ENCODE results near the gene SLC39A13. TPM values are rescaled to one million over a fixed set of nuclear protein-coding genes. Genes with fewer than 3 reads are reported as not detected.

Gene SLC39A13
- total RNA-seq, 1 donor from 2014 or later, result 16.7 TPM

DNA sequence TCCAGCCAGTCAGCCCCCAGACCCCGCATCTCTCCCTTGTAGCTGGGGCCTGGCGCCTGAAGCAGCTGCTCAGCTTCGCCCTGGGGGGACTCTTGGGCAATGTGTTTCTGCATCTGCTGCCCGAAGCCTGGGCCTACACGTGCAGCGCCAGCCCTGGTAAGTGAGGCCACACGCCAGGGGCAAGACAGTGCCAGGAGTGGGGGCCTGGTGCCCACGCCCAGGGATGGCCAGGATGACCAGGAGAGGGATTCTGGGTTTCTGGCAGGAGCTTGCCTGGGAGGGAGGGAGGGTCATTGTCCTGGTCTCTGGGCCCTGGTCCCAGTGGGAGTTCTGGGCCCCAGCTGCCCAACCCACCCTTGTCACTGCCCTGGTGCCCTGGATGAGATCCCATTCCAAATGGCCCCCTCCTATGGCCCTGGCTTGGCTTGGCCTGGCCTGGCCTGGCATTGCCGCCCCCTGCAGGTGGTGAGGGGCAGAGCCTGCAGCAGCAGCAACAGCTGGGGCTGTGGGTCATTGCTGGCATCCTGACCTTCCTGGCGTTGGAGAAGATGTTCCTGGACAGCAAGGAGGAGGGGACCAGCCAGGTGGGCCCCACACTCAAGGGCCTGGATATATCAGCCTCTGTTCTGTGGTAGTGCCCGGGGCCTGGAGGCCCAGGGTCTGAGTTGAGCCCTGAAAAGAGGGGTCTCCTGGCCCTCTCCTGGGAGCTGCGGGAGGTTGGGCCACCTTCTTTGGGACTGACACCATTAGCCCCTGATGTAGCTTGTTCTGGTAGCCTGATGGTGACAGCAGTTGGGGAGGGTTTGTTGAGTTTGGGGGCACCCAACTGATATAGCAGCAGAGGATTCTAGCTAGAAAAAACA, 3.7 kb downstream of the SLC39A13 start:
- H3K4me3 ChIP-seq (ENCODE audit: low read length in 3 of 3), result no peak overlapping the region
- H3K27ac ChIP-seq (ENCODE audit: low read depth, low read length), result no peak overlapping the region
- no peak overlapping the region for H3K9ac ChIP-seq (ENCODE audit: low read depth in 1 of 3, low read length in 3 of 3)
- H3K36me3 ChIP-seq (ENCODE audit: control insufficient read depth in 3 of 3, insufficient read depth in 3 of 3, low read length in 3 of 3), result peaks cover 21 to 33% (median 24%) of the 10 kb centered on the region in 3 donors
- no peaks in the 10 kb centered on the region for H3K9me3 ChIP-seq (ENCODE audit: control insufficient read depth in 3 of 3, low read length in 3 of 3)
- H3K27me3 ChIP-seq (ENCODE audit: control insufficient read depth in 3 of 3, insufficient read depth in 3 of 3, low read length in 3 of 3), result no peaks in the 10 kb centered on the region
- peaks cover 49 to 67% (median 61%) of the 10 kb centered on the region in 3 donors for H3K4me1 ChIP-seq (ENCODE audit: control insufficient read depth in 3 of 3, insufficient read depth in 3 of 3, low read length in 3 of 3)

DNA sequence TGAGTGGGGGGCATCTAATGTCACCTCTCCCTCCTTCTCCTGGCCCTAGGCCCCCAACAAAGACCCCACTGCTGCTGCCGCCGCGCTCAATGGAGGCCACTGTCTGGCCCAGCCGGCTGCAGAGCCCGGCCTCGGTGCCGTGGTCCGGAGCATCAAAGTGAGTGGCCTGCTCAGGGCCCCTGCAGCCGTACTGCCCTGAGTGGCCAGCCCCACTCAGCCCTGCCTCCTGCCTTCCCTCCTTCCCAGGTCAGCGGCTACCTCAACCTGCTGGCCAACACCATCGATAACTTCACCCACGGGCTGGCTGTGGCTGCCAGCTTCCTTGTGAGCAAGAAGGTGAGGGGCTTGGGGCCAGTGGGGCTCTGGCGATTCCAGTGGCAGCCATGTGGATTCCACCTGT, 5.0 kb downstream of the SLC39A13 start:
- Histone ChIP-seq H3K4me3 (ENCODE audit: low read length in 3 of 3) (no peak overlapping the region), H3K27ac (ENCODE audit: low read depth, low read length) (peak overlapping the region; percentile 19), H3K9ac (ENCODE audit: low read depth in 1 of 3, low read length in 3 of 3) (peak overlapping the region in 1 of 3 donors; percentile 60), H3K36me3 (ENCODE audit: control insufficient read depth in 3 of 3, insufficient read depth in 3 of 3, low read length in 3 of 3) (peaks cover 29 to 41% (median 35%) of the 10 kb centered on the region in 3 donors), H3K27me3 (ENCODE audit: control insufficient read depth in 3 of 3, insufficient read depth in 3 of 3, low read length in 3 of 3) (no peaks in the 10 kb centered on the region), H3K4me1 (ENCODE audit: control insufficient read depth in 3 of 3, insufficient read depth in 3 of 3, low read length in 3 of 3) (peaks cover 41 to 61% (median 60%) of the 10 kb centered on the region in 3 donors), H3K9me3 (ENCODE audit: control insufficient read depth in 3 of 3, low read length in 3 of 3) (no peaks in the 10 kb centered on the region)

DNA sequence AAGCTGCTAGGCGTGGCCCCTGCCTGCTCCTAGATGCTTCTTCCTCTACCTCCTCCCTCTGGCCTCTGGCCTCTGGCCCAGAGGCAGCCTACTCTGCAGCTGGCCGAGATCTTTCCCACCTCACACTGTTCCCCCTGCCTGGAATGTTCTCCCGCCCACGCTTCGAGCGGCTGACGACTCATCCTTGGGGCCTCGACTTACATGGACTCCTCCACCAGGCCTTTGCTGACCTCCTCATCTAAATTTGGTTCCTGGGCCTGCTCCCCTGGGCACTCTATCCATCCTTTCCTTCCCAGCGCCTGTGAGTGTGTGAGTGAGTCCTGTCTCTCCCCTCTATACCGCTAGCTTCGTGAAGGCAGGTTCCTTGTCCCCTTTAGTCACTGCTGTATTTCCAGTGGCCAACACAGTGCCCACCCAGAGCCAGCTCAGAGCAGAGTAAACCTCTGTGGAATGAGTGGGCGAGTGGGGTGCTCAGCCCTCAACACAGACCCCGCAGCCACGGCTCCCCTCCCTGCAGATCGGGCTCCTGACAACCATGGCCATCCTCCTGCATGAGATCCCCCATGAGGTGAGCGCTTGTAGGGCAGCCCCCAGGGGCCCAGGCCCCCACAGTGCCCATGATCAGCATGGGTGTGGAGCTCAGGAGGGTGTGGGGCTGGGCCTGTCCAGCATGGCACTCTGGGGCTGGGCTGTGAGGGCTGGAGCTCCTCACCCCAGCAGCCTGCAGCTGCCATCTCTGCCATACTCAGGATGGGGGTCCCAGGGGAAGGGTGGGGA, 5.7 kb downstream of the SLC39A13 start:
- H3K9ac ChIP-seq (ENCODE audit: low read depth in 1 of 3, low read length in 3 of 3), result peak overlapping the region in 1 of 3 donors; percentile 60
- H3K4me3 ChIP-seq (ENCODE audit: low read length in 3 of 3), result peak overlapping the region in 1 of 3 donors; percentile 41
- no peaks in the 10 kb centered on the region for H3K9me3 ChIP-seq (ENCODE audit: control insufficient read depth in 3 of 3, low read length in 3 of 3)
- peaks cover 38 to 59% (median 58%) of the 10 kb centered on the region in 3 donors for H3K4me1 ChIP-seq (ENCODE audit: control insufficient read depth in 3 of 3, insufficient read depth in 3 of 3, low read length in 3 of 3)
- H3K27me3 ChIP-seq (ENCODE audit: control insufficient read depth in 3 of 3, insufficient read depth in 3 of 3, low read length in 3 of 3), result no peaks in the 10 kb centered on the region
- H3K27ac ChIP-seq (ENCODE audit: low read depth, low read length), result peak overlapping the region; percentile 19
- H3K36me3 ChIP-seq (ENCODE audit: control insufficient read depth in 3 of 3, insufficient read depth in 3 of 3, low read length in 3 of 3), result peaks cover 36 to 49% (median 42%) of the 10 kb centered on the region in 3 donors

DNA sequence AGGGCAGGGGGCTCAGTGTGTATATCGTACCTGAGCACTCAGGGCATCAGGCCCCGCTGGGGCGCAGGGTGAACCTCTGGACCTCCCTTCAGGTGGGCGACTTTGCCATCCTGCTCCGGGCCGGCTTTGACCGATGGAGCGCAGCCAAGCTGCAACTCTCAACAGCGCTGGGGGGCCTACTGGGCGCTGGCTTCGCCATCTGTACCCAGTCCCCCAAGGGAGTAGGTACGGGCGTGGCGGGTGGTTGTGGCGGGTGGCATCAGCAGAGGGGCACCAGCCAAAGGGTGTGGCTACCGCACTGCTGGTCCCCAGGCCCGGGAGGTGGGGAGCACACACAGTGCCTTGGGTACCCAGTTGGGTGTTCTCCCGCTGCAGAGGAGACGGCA, 6.3 kb downstream of the SLC39A13 start:
- Histone ChIP-seq H3K27ac (ENCODE audit: low read depth, low read length) (no peak overlapping the region), H3K9me3 (ENCODE audit: control insufficient read depth in 3 of 3, low read length in 3 of 3) (no peaks in the 10 kb centered on the region), H3K27me3 (ENCODE audit: control insufficient read depth in 3 of 3, insufficient read depth in 3 of 3, low read length in 3 of 3) (no peaks in the 10 kb centered on the region), H3K4me1 (ENCODE audit: control insufficient read depth in 3 of 3, insufficient read depth in 3 of 3, low read length in 3 of 3) (peaks cover 32 to 54% (median 52%) of the 10 kb centered on the region in 3 donors), H3K36me3 (ENCODE audit: control insufficient read depth in 3 of 3, insufficient read depth in 3 of 3, low read length in 3 of 3) (peaks cover 40 to 52% (median 45%) of the 10 kb centered on the region in 3 donors), H3K4me3 (ENCODE audit: low read length in 3 of 3) (no peak overlapping the region), H3K9ac (ENCODE audit: low read depth in 1 of 3, low read length in 3 of 3) (peak overlapping the region in 2 of 3 donors; percentile 70 to 77)

DNA sequence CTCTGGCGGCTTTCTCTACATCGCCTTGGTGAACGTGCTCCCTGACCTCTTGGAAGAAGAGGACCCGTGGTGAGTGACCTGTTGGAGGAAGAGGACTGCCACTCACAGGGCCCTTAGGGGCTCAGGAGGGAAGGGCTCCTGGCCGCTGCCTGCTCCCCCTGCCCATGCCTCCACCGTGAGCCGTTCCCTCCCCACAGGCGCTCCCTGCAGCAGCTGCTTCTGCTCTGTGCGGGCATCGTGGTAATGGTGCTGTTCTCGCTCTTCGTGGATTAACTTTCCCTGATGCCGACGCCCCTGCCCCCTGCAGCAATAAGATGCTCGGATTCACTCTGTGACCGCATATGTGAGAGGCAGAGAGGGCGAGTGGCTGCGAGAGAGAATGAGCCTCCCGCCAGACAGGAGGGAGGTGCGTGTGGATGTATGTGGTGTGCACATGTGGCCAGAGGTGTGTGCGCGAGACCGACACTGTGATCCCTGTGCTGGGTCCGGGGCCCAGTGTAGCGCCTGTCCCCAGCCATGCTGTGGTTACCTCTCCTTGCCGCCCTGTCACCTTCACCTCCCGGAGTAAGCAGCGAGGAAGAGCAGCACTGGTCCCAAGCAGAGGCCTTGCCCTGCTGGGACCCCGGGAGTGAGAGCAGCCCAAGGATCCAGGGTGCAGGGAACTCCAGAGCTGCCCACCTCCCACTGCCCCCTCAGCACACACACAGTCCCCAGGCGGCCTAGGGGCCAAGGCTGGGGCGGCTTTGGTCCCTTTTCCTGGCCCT, 6.9 kb downstream of the SLC39A13 start:
- H3K9ac ChIP-seq (ENCODE audit: low read depth in 1 of 3, low read length in 3 of 3), result peak overlapping the region; percentile 61 to 77 (median 70)
- no peaks in the 10 kb centered on the region for H3K27me3 ChIP-seq (ENCODE audit: control insufficient read depth in 3 of 3, insufficient read depth in 3 of 3, low read length in 3 of 3)
- H3K4me1 ChIP-seq (ENCODE audit: control insufficient read depth in 3 of 3, insufficient read depth in 3 of 3, low read length in 3 of 3), result peaks cover 30 to 48% (median 46%) of the 10 kb centered on the region in 3 donors
- H3K27ac ChIP-seq (ENCODE audit: low read depth, low read length), result peak overlapping the region; percentile 78
- H3K36me3 ChIP-seq (ENCODE audit: control insufficient read depth in 3 of 3, insufficient read depth in 3 of 3, low read length in 3 of 3), result peaks cover 46 to 58% (median 49%) of the 10 kb centered on the region in 3 donors
- H3K4me3 ChIP-seq (ENCODE audit: low read length in 3 of 3), result peak overlapping the region in 2 of 3 donors; percentile 37 to 45
- no peaks in the 10 kb centered on the region for H3K9me3 ChIP-seq (ENCODE audit: control insufficient read depth in 3 of 3, low read length in 3 of 3)

DNA sequence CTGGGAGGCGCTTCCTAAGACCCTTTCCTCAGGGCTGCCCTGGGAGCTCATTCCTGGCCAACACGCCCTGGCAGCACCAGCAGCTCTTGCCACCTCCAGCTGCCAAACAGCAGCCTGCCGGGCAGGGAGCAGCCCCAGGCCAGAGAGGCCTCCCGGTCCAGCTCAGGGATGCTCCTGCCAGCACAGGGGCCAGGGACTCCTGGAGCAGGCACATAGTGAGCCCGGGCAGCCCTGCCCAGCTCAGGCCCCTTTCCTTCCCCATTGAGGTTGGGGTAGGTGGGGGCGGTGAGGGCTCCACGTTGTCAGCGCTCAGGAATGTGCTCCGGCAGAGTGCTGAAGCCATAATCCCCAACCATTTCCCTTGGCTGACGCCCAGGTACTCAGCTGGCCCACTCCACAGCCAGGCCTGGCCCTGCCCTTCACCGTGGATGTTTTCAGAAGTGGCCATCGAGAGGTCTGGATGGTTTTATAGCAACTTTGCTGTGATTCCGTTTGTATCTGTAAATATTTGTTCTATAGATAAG, 7.6 kb downstream of the SLC39A13 start:
- Histone ChIP-seq H3K4me3 (ENCODE audit: low read length in 3 of 3) (peak overlapping the region in 2 of 3 donors; percentile 37 to 45), H3K9ac (ENCODE audit: low read depth in 1 of 3, low read length in 3 of 3) (peak overlapping the region; percentile 61 to 77 (median 70)), H3K36me3 (ENCODE audit: control insufficient read depth in 3 of 3, insufficient read depth in 3 of 3, low read length in 3 of 3) (peaks cover 47 to 56% (median 50%) of the 10 kb centered on the region in 3 donors), H3K4me1 (ENCODE audit: control insufficient read depth in 3 of 3, insufficient read depth in 3 of 3, low read length in 3 of 3) (peaks cover 30 to 46% (median 41%) of the 10 kb centered on the region in 3 donors), H3K27ac (ENCODE audit: low read depth, low read length) (peak overlapping the region; percentile 78), H3K27me3 (ENCODE audit: control insufficient read depth in 3 of 3, insufficient read depth in 3 of 3, low read length in 3 of 3) (no peaks in the 10 kb centered on the region), H3K9me3 (ENCODE audit: control insufficient read depth in 3 of 3, low read length in 3 of 3) (no peaks in the 10 kb centered on the region)

DNA sequence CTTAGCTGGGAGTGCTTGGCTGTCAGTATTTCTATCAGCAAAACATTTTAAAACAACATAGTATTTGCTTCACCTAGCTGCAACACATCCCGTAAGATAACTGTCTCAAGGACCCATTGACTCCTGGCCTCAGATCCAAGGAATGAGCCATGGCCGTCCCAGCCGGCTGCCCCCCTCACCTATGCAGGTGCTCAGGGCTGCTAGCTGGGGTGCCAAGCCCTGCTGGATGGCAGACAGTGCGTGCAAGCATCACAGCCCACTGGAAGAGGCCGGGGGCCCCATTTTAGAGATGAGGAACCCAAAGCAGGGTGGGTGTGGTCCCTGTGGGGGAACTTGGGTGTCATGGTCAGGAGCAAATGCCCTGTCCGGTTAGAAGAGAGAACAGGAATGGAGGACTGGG, 9.3 kb downstream of the SLC39A13 start:
- no peak overlapping the region for H3K4me3 ChIP-seq (ENCODE audit: low read length in 3 of 3)
- H3K27ac ChIP-seq (ENCODE audit: low read depth, low read length), result no peak overlapping the region
- no peaks in the 10 kb centered on the region for H3K9me3 ChIP-seq (ENCODE audit: control insufficient read depth in 3 of 3, low read length in 3 of 3)
- H3K9ac ChIP-seq (ENCODE audit: low read depth in 1 of 3, low read length in 3 of 3), result no peak overlapping the region
- H3K36me3 ChIP-seq (ENCODE audit: control insufficient read depth in 3 of 3, insufficient read depth in 3 of 3, low read length in 3 of 3), result peaks cover 57 to 61% (median 58%) of the 10 kb centered on the region in 3 donors
- no peaks in the 10 kb centered on the region for H3K27me3 ChIP-seq (ENCODE audit: control insufficient read depth in 3 of 3, insufficient read depth in 3 of 3, low read length in 3 of 3)
- H3K4me1 ChIP-seq (ENCODE audit: control insufficient read depth in 3 of 3, insufficient read depth in 3 of 3, low read length in 3 of 3), result peaks cover 26 to 52% (median 41%) of the 10 kb centered on the region in 3 donors

DNA sequence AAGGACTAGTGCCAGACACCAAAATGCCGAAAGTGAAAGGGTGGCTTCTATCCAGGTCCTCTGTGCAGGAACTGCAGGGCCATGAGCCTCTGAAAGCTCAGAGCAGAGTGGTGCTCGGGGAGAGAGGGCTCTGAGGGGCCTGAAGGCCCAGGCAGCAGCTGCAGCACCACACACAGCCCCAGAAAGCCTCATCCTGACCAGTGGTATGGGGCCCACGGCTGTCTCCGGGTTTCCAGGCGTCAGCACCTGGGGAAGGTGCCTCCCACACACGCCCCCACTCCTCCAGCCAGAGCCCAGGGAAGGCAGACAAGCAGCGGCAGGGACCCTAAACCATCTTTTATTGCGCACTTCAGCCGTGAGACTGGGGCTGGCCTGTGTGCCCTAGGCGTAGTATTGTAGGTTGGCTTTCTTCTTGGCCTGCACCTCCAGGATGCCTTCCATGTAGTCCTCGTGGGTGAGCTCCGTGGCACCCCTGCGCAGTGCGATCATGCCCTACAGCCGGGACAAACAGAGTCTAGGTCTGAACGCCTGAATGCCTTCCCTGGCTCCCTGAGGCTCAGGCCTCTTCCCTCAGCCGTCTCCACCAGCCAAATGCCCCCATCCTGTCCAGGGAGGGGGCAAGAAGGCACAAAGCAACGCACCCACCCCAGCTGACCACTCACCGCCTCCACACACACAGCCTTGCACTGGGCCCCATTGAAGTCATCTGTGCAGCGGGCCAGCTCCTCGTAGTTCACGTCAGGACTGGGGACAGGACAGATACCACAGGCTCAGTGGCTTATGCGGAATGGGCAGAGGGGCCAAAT, 10.3 kb downstream of the SLC39A13 start:
- Histone ChIP-seq H3K9me3 (ENCODE audit: control insufficient read depth in 3 of 3, low read length in 3 of 3) (no peaks in the 10 kb centered on the region), H3K9ac (ENCODE audit: low read depth in 1 of 3, low read length in 3 of 3) (peak overlapping the region in 1 of 3 donors; percentile 25), H3K36me3 (ENCODE audit: control insufficient read depth in 3 of 3, insufficient read depth in 3 of 3, low read length in 3 of 3) (peaks cover 61 to 62% (median 61%) of the 10 kb centered on the region in 3 donors), H3K4me1 (ENCODE audit: control insufficient read depth in 3 of 3, insufficient read depth in 3 of 3, low read length in 3 of 3) (peaks cover 26 to 51% (median 36%) of the 10 kb centered on the region in 3 donors), H3K27ac (ENCODE audit: low read depth, low read length) (no peak overlapping the region), H3K4me3 (ENCODE audit: low read length in 3 of 3) (no peak overlapping the region), H3K27me3 (ENCODE audit: control insufficient read depth in 3 of 3, insufficient read depth in 3 of 3, low read length in 3 of 3) (no peaks in the 10 kb centered on the region)

All from skeletal muscle tissue (tissue), 4 donors.